ENCODE data around the gene IQCN. TPM values are rescaled to one million over a fixed set of nuclear protein-coding genes. Genes with fewer than 3 reads are reported as not detected.

Gene IQCN
- total and polyA plus RNA-seq, 4 donors: 0.19 to 2.4 (median 0.53) TPM

- Histone ChIP-seq H3K4me3 (ENCODE audit: low read depth in 1 of 3, low read length in 3 of 3) (no peak overlapping the region), H3K9ac (ENCODE audit: low read depth in 1 of 2, low read length in 2 of 2) (no peak overlapping the region), H3K36me3 (ENCODE audit: control insufficient read depth in 4 of 4, insufficient read depth in 3 of 4, low read depth in 1 of 4, low read length in 3 of 4) (no peaks in the 10 kb centered on the region), H3K9me3 (ENCODE audit: control insufficient read depth in 4 of 4, low read length in 3 of 4) (no peaks in the 10 kb centered on the region), H3K27me3 (ENCODE audit: control insufficient read depth in 4 of 4, insufficient read depth in 4 of 4, low read length in 3 of 4) (no peaks in the 10 kb centered on the region), H3K27ac (ENCODE audit: low read depth in 1 of 2, low read length in 2 of 2) (no peak overlapping the region), H3K4me1 (ENCODE audit: control insufficient read depth in 4 of 4, insufficient read depth in 4 of 4, low read length in 3 of 4) (no peaks in the 10 kb centered on the region)
- no peak for TF ChIP-seq TAF1 (conservative IDR thresholded peaks at IDR 0.05)
- TF ChIP-seq RXRA (IDR thresholded peaks at IDR 0.05): no peak
- TF ChIP-seq RAD21 (IDR thresholded peaks at IDR 0.05): no peak
- no peak for TF ChIP-seq SP1 (IDR thresholded peaks at IDR 0.05)
- TF ChIP-seq FOXA1 (IDR thresholded peaks at IDR 0.05): no peak
- no peak for TF ChIP-seq FOXA2 (IDR thresholded peaks at IDR 0.05)
- no peak for TF ChIP-seq CTCF (IDR thresholded peaks at IDR 0.05; ENCODE audit: low read depth, low read length, missing input control)
- no peak for TF ChIP-seq REST (IDR thresholded peaks at IDR 0.05)
- TF ChIP-seq EGR1 (IDR thresholded peaks at IDR 0.05; ENCODE audit: low read depth in 2 of 2): no peak
- TF ChIP-seq, protein P1, sequence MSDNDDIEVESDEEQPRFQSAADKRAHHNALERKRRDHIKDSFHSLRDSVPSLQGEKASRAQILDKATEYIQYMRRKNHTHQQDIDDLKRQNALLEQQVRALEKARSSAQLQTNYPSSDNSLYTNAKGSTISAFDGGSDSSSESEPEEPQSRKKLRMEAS (IDR thresholded peaks at IDR 0.05): no peak
- no peak for TF ChIP-seq GABPA (IDR thresholded peaks at IDR 0.05 in 1 of 2, conservative IDR thresholded peaks at IDR 0.05 in 1 of 2)
- no peak for TF ChIP-seq ZBTB33 (IDR thresholded peaks at IDR 0.05)
- TF ChIP-seq, protein P2, sequence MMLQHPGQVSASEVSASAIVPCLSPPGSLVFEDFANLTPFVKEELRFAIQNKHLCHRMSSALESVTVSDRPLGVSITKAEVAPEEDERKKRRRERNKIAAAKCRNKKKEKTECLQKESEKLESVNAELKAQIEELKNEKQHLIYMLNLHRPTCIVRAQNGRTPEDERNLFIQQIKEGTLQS (IDR thresholded peaks at IDR 0.05): no peak
- no peak for DNase-seq (ENCODE audit: low spot score)
- 47% methylated on average over 5 of the region's 5 CpGs for WGBS
Measured at GRCh38 chr19:18253716-18254115, 20.5 kb downstream of the IQCN start.

DNA sequence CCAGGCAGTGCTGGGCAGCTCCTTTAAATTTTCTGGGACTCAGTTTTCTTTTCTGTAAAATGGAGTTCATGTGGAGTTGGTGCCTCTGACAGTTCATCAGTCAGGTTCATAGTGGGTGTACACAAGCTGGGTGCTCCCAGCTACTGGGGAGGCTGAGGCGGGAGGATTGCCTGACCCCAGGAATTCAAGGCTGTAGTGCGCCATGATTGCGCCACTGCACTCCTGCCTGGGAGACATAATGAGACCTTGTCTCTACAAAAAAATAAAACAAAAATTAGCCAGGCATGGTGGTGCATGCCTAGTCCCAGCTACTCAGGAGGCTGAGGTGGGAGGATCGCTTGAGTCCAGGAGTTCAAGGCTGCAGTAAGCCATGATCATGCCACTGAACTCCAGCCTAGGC, 21.1 kb downstream of the IQCN start:
- H3K27ac ChIP-seq (ENCODE audit: low read depth in 1 of 2, low read length in 2 of 2): no peak overlapping the region
- H3K9ac ChIP-seq (ENCODE audit: low read depth in 1 of 2, low read length in 2 of 2): no peak overlapping the region
- H3K9me3 ChIP-seq (ENCODE audit: control insufficient read depth in 4 of 4, low read length in 3 of 4): no peaks in the 10 kb centered on the region
- DNase-seq (ENCODE audit: low spot score): no peak
- H3K4me1 ChIP-seq (ENCODE audit: control insufficient read depth in 4 of 4, insufficient read depth in 4 of 4, low read length in 3 of 4): no peaks in the 10 kb centered on the region
- no peaks in the 10 kb centered on the region for H3K36me3 ChIP-seq (ENCODE audit: control insufficient read depth in 4 of 4, insufficient read depth in 3 of 4, low read depth in 1 of 4, low read length in 3 of 4)
- 83% methylated on average over 4 of the region's 4 CpGs for WGBS
- H3K4me3 ChIP-seq (ENCODE audit: low read depth in 1 of 3, low read length in 3 of 3): no peak overlapping the region
- H3K27me3 ChIP-seq (ENCODE audit: control insufficient read depth in 4 of 4, insufficient read depth in 4 of 4, low read length in 3 of 4): no peaks in the 10 kb centered on the region
- TF ChIP-seq RAD21 (IDR thresholded peaks at IDR 0.05) (no peak), HNF4A (conservative IDR thresholded peaks at IDR 0.05) (no peak), ZBTB33 (IDR thresholded peaks at IDR 0.05) (no peak), CTCF (IDR thresholded peaks at IDR 0.05; ENCODE audit: low read depth, low read length, missing input control) (no peak), REST (IDR thresholded peaks at IDR 0.05) (no peak), FOXA2 (IDR thresholded peaks at IDR 0.05) (no peak), EGR1 (IDR thresholded peaks at IDR 0.05; ENCODE audit: low read depth in 2 of 2) (no peak), NR2F2 (IDR thresholded peaks at IDR 0.05) (no peak), RXRA (IDR thresholded peaks at IDR 0.05) (no peak)
